Smooth muscle cell of trachea (primary cell): ENCODE data around the gene PTGER4. TPM values are rescaled to one million over a fixed set of nuclear protein-coding genes. Genes with fewer than 3 reads are reported as not detected.

Experiments
- total RNA-seq: library from RNA; depleted of rRNA; stranded (reverse); fragments of >200 nt; gene quantifications from 2 replicates; pipeline ENCODE4 v1.2.1, GENCODE V29; 2014

The PTGER4 gene
- total RNA-seq: 10.3 and 23.3 TPM in 2 replicates

DNA sequence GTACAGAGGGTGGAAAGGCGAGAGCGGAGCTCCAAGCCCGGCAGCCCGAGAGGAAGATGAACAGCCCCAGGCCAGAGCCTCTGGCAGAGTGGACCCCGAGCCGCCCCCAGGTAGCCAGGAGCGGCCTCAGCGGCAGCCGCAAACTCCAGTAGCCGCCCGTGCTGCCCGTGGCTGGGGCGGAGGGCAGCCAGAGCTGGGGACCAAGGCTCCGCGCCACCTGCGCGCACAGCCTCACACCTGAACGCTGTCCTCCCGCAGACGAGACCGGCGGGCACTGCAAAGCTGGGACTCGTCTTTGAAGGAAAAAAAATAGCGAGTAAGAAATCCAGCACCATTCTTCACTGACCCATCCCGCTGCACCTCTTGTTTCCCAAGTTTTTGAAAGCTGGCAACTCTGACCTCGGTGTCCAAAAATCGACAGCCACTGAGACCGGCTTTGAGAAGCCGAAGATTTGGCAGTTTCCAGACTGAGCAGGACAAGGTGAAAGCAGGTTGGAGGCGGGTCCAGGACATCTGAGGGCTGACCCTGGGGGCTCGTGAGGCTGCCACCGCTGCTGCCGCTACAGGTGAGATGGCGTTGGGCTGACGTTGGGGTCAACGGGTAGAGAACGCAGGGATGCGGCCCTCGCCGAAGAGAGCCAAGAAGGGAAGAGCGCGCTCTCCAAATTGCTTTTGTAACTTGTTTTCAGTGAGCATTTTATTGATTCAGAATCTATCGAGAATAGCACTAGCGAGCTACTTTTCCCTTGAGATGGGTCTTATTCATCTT lies at the start of gene PTGER4:
PTGER4 (plus strand) TSS at position 3 of the 769 bp plus-strand sequence. CDS start 1,079 bp downstream, outside the sequence.

Other genes starting within 250 kb of the PTGER4 start
- 13.9 and 18.5 TPM in 2 replicates for gene TTC33, start 76.0 kb downstream of the PTGER4 start, total RNA-seq
- gene PRKAA1, start 118.5 kb downstream of the PTGER4 start, total RNA-seq: 111 and 163 TPM in 2 replicates
- gene RPL37, start 155.3 kb downstream of the PTGER4 start, total RNA-seq: 393 and 958 TPM in 2 replicates
- gene CARD6, start 161.5 kb downstream of the PTGER4 start, total RNA-seq: 18.7 and 24.0 TPM in 2 replicates
- gene C7, start 229.6 kb downstream of the PTGER4 start, total RNA-seq: 0.15 and 0.83 TPM in 2 replicates